ENCODE data around the gene CDKAL1.

DNA sequence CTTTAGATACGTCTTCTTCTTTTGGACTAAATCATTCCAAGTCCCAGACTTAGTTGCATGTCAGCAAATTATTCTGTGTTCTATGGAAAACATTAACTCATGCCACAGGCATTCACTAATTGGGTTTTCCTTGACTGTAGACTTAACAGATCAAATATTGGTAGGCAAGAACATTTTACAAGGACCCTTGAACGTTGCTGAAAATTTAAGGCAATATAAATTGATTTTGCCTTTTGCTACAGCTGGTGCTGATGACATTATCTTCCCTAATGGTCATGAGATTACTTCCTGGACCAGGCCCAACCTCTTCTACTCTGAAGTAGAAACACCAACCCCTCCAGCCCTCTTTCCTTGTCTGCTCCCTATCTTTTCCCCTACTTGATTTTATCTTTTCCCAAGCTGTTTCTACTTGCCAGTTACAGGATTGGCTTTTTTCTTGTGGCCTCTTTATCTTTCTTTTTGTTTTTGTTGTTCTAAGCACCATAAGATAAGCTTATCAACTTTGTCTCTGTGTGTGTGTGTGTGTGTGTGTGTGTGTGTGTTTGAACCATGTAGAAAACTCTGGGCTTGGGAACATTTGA is 545.3 kb downstream of the CDKAL1 start:
- TF ChIP-seq CTCF (IDR thresholded peaks at IDR 0.05; ENCODE audit: extremely low read depth in 1 of 2, insufficient read depth in 1 of 2, low read depth in 1 of 2, low read length in 2 of 2) (no peak), POLR2A (IDR thresholded peaks at IDR 0.05; ENCODE audit: low read depth, low read length) (no peak), EZH2 (IDR thresholded peaks at IDR 0.05; ENCODE audit: borderline replicate concordance, low read depth, low read length, severe bottlenecking) (no peak)
